Endothelial cell of umbilical vein (primary cell): ENCODE data around the gene ALDH1A2. TPM values are rescaled to one million over a fixed set of nuclear protein-coding genes. Genes with fewer than 3 reads are reported as not detected.

Experiments
- BruUV-seq: library from RNA; stranded (reverse); fragments of 400-500 nt; replicated peaks from 2 replicates; lab custom pipeline; 2021; lab: Mats Ljungman, UMichigan
- CTCF ChIA-PET: fragments of 300-600, 350-600 bp; sonication (Branson Sonifier 250); formaldehyde crosslinking; loops from one replicate; lab custom pipeline; 2021; ENCODE audit warnings: antibody characterized with exemption, inconsistent platforms; lab: Charles Lee
- POLR2A ChIA-PET: fragments of 300-600, 350-600 bp; sonication (Branson Sonifier 250); formaldehyde crosslinking; loops from one replicate; lab custom pipeline; 2021; ENCODE audit warnings: antibody characterized with exemption, inconsistent platforms; lab: Charles Lee
- DNase-seq: peaks from one replicate; pipeline ENCODE4 v3.0.0-alpha.2; 2011; ENCODE audit warnings: low read depth, low spot score
- FAIRE-seq: peaks from 2 replicates; lab custom pipeline; 2011; peaks lifted over from hg19 to GRCh38; lab: Jason Lieb, UNC
- H2AFZ ChIP-seq: 2 replicates; pipeline ENCODE4 v1.6.0; 2012; ENCODE audit warnings: low read depth, low read length, control low read depth, inconsistent platforms
- H3K27ac ChIP-seq: 2 replicates; pipeline ENCODE4 v1.5.1; 2011; ENCODE audit warnings: low read depth, mild to moderate bottlenecking, control low read depth, low read length, moderate library complexity; ENCODE audit not compliant: insufficient read depth
- H3K27me3 ChIP-seq, 2 experiments: 2 replicates each; pipeline versions ENCODE4 v1.6.0 to v1.6.1; 2011; ENCODE audit warnings: low read length in 2 of 2, mixed read lengths in 1 of 2; ENCODE audit not compliant: control insufficient read depth in 2 of 2, insufficient read depth in 2 of 2
- H3K36me3 ChIP-seq, 2 experiments: 2 replicates in 1 of 2; 3 replicates in 1 of 2; pipeline ENCODE4 v1.5.1; 2011; ENCODE audit warnings: low read length in 2 of 2, mild to moderate bottlenecking in 1 of 2, moderate library complexity in 1 of 2; ENCODE audit not compliant: control insufficient read depth in 2 of 2, insufficient read depth in 2 of 2; ENCODE audit errors: extremely low read depth in 1 of 2
- H3K4me1 ChIP-seq: 3 replicates; pipeline ENCODE4 v1.5.1; 2011; ENCODE audit warnings: mild to moderate bottlenecking, low read length; ENCODE audit not compliant: control insufficient read depth, insufficient read depth; ENCODE audit errors: extremely low read depth
- H3K4me2 ChIP-seq: 2 replicates; pipeline ENCODE4 v1.6.1; 2011; ENCODE audit warnings: low read length, control low read depth, mixed read lengths; ENCODE audit not compliant: insufficient read depth
- H3K4me3 ChIP-seq, 3 experiments: fragments of 200-600 bp in 1 of 3; sonication (generic), shearing (Covaris generic) in 1 of 3; replicated peaks in 1 of 3; 2 replicates each; pipeline ENCODE4 v1.5.1; 2011 to 2016; ENCODE audit warnings: control low read depth in 3 of 3, low read length in 3 of 3, mild to moderate bottlenecking in 2 of 3, inconsistent platforms in 1 of 3, low read depth in 1 of 3, moderate library complexity in 1 of 3; ENCODE audit not compliant: insufficient read depth in 1 of 3
- H3K79me2 ChIP-seq: 2 replicates; pipeline ENCODE4 v1.6.0; 2012; ENCODE audit warnings: low read length, inconsistent platforms; ENCODE audit not compliant: control insufficient read depth, insufficient read depth
- H3K9ac ChIP-seq: replicated peaks from 2 replicates; pipeline ENCODE3; 2011; ENCODE audit warnings: low read length, control low read depth; ENCODE audit not compliant: insufficient read depth; ENCODE audit errors: extremely low read depth
- H3K9me1 ChIP-seq: replicated peaks from 3 replicates; pipeline ENCODE4 v1.6.0; 2011; ENCODE audit warnings: mild to moderate bottlenecking, low read length; ENCODE audit not compliant: control insufficient read depth, insufficient read depth; ENCODE audit errors: extremely low read depth
- H3K9me3 ChIP-seq: replicated peaks from 2 replicates; pipeline ENCODE4 v1.5.1; 2012; ENCODE audit warnings: low read length, inconsistent platforms; ENCODE audit not compliant: control insufficient read depth, insufficient read depth
- H4K20me1 ChIP-seq: replicated peaks from 2 replicates; pipeline ENCODE3; 2011; ENCODE audit warnings: mild to moderate bottlenecking, low read length; ENCODE audit not compliant: control insufficient read depth, insufficient read depth; ENCODE audit errors: extremely low read depth
- CTCF ChIP-seq, 2 donors: IDR thresholded peaks; 1 replicate in 1 of 2; 2 replicates in 1 of 2; pipeline ENCODE4 v1.5.1; 2011; ENCODE audit warnings: low read length in 2 of 2, mild to moderate bottlenecking in 2 of 2, moderate library complexity in 2 of 2, control low read depth in 1 of 2, inconsistent platforms in 1 of 2, low read depth in 1 of 2; ENCODE audit not compliant: insufficient read depth in 1 of 2; ENCODE audit errors: extremely low read depth in 1 of 2
- EZH2 ChIP-seq: IDR thresholded peaks from 2 replicates; pipeline ENCODE4 v1.6.1; 2012; ENCODE audit warnings: borderline replicate concordance, low read depth, mild to moderate bottlenecking, moderate library complexity, low read length, inconsistent platforms; ENCODE audit not compliant: severe bottlenecking
- FOS ChIP-seq: IDR thresholded peaks from 2 replicates; pipeline ENCODE4 v1.6.1; 2011; ENCODE audit warnings: mild to moderate bottlenecking, low read length, moderate library complexity, borderline replicate concordance; ENCODE audit not compliant: insufficient read depth
- GATA2 ChIP-seq: IDR thresholded peaks from 2 replicates; pipeline ENCODE4 v1.7.0; 2011; ENCODE audit warnings: low read depth, mild to moderate bottlenecking, moderate library complexity, mixed read lengths, low read length; ENCODE audit not compliant: insufficient read length, insufficient read depth
- JUN ChIP-seq: IDR thresholded peaks from 2 replicates; pipeline ENCODE4 v1.6.1; 2011; ENCODE audit warnings: borderline replicate concordance, low read depth; ENCODE audit not compliant: insufficient read length, insufficient read depth
- MAX ChIP-seq: IDR thresholded peaks from 2 replicates; pipeline ENCODE4 v1.6.1; 2011; ENCODE audit not compliant: insufficient read depth, insufficient read length
- MYC ChIP-seq: IDR thresholded peaks from one replicate; pipeline ENCODE4 v1.6.1; 2011; ENCODE audit warnings: mild to moderate bottlenecking, low read depth, low read length
- POLR2A ChIP-seq: IDR thresholded peaks from 2 replicates; pipeline ENCODE4 v1.6.1; 2012; ENCODE audit warnings: low read depth, mild to moderate bottlenecking, control low read depth, low read length
- POLR2AphosphoS5 ChIP-seq: IDR thresholded peaks from 2 replicates; pipeline ENCODE4 v1.6.1; 2012; ENCODE audit warnings: low read depth, mild to moderate bottlenecking, control low read depth, low read length, moderate library complexity; ENCODE audit not compliant: insufficient read depth
- dilution Hi-C: fragments of 300-500 bp; cut with MboI; formaldehyde crosslinking; loops from one replicate; pipeline ENCODE4 v1.15.0; 2019; ENCODE audit warnings: low sequenced_read_pairs; ENCODE audit not compliant: extremely low pct_ligation_motif_present
- intact Hi-C: fragments of 100-400 bp; cut with micrococcal nuclease; formaldehyde crosslinking; loops from one replicate; pipeline ENCODE4 v1.10.0; 2022
- polyA plus RNA-seq, 4 experiments: library from polyadenylated mRNA; depleted of rRNA in 3 of 4; stranded (reverse) in 3 of 4; unstranded in 1 of 4; fragments of >200 nt; gene quantifications; 2 replicates each; pipeline versions ENCODE4 v1.2.1 to v1.2.3, GENCODE V29; 2011 to 2012; ENCODE audit warnings: missing spikeins in 1 of 4
- total RNA-seq: library from RNA; stranded (reverse); gene quantifications from 2 replicates; pipeline ENCODE4 v1.2.3, GENCODE V29; 2021

ALDH1A2 gene
- total and polyA plus RNA-seq, 2 donors (not counting 3 experiments of a cell fraction or from before 2014, with no cell fraction given) = 16.3 to 34.9 TPM

GRCh38 chr15:57923750-57924149, 141.8 kb downstream of the ALDH1A2 start:
- DNase-seq = peak; percentile 84
- H3K9me3 ChIP-seq = no peaks in the 10 kb centered on the region

GRCh38 chr15:57923306-57923705, 142.2 kb downstream of the ALDH1A2 start:
- H4K20me1 ChIP-seq = no peaks in the 10 kb centered on the region
- BruUV-seq = no TSS peak
- H3K79me2 ChIP-seq = no peaks in the 10 kb centered on the region
- peak overlapping the region in 1 of 3 experiments; percentile 39 for H3K4me3 ChIP-seq
- intact Hi-C loops (loop anchor here (1.0 to 5.0 kb wide), 4 partner anchors 15 to 257 kb away; partner anchors contain the start of gene ALDH1A2), dilution Hi-C loops (no loop called here)
- FAIRE-seq = peak; percentile 91
- ChIA-PET POLR2A (no interaction called here), CTCF (interaction anchor here (0.9 to 3.0 kb wide), 19 partner anchors 9 to 172 kb away, joined by 3 to 19 read pairs (median 5); partner anchors contain the start of gene ALDH1A2)
- H3K9me3 ChIP-seq = no peaks in the 10 kb centered on the region
- no peaks in the 10 kb centered on the region for H3K27me3 ChIP-seq
- no peaks in the 10 kb centered on the region for H3K9me1 ChIP-seq
- DNase-seq = peak; percentile 90
- H3K4me1 ChIP-seq = peaks cover 39% of the 10 kb centered on the region
- TF ChIP-seq JUN (peak; percentile 25), CTCF (IDR thresholded peaks at IDR 0.05; ENCODE audit: extremely low read depth in 1 of 2, insufficient read depth in 1 of 2, low read depth in 1 of 2, low read length in 2 of 2) (no peak), FOS (peak; percentile 15), MYC (no peak), GATA2 (no peak), MAX (no peak), EZH2 (no peak), POLR2A (no peak), POLR2AphosphoS5 (no peak)
- H3K36me3 ChIP-seq = no peaks in the 10 kb centered on the region
- peak overlapping the region; percentile 7 for H2AFZ ChIP-seq
- peak overlapping the region; percentile 49 for H3K9ac ChIP-seq
- peak overlapping the region; percentile 71 for H3K4me2 ChIP-seq
- peak overlapping the region; percentile 63 for H3K27ac ChIP-seq

More at GRCh38 chr15:57923750-57924149, 141.8 kb downstream of the ALDH1A2 start:
- Histone ChIP-seq H3K4me3 (no peak overlapping the region), H3K79me2 (no peaks in the 10 kb centered on the region), H2AFZ (peak overlapping the region; percentile 7), H4K20me1 (no peaks in the 10 kb centered on the region), H3K4me1 (peaks cover 39% of the 10 kb centered on the region), H3K9ac (no peak overlapping the region), H3K27ac (peak overlapping the region; percentile 63), H3K36me3 (no peaks in the 10 kb centered on the region), H3K27me3 (no peaks in the 10 kb centered on the region), H3K9me1 (no peaks in the 10 kb centered on the region), H3K4me2 (peak overlapping the region; percentile 71)
- ChIA-PET POLR2A (no interaction called here), CTCF (interaction anchor here (1.2 to 3.0 kb wide), 14 partner anchors 9 to 173 kb away, joined by 3 to 19 read pairs (median 6); partner anchors contain the start of gene ALDH1A2)
- dilution Hi-C loops = no loop called here
- no TSS peak for BruUV-seq
- FAIRE-seq = no peak
- TF ChIP-seq EZH2 (no peak), POLR2AphosphoS5 (no peak)
- intact Hi-C loops = loop anchor here (1.0 to 5.0 kb wide), 4 partner anchors 15 to 257 kb away; partner anchors contain the start of gene ALDH1A2
